ENCODE data around the gene HK1.

Gene HK1

GRCh38 chr10:69451209-69451783, 173.0 kb downstream of the HK1 start, which contains the start of gene TSPAN15:
Gene TSPAN15 (plus strand): TSS chr10:69451465. CDS start chr10:69451595, 130 bp downstream.
- peak within 1 kb of the TSS; percentile 87 for H3K4me3 ChIP-seq (ENCODE audit: low read depth, low read length)
- peak; percentile 94 for DNase-seq
- H3K27me3 ChIP-seq (ENCODE audit: insufficient read depth, low read depth, severe bottlenecking): no peaks in the 10 kb centered on the region
- no peaks in the 10 kb centered on the region for H3K36me3 ChIP-seq
- TF ChIP-seq CTCF (IDR thresholded peaks at IDR 0.05; ENCODE audit: low read depth, low read length): no peak
- peak within 1 kb of the TSS; percentile 53 for H3K27ac ChIP-seq
- H3K9me3 ChIP-seq (ENCODE audit: severe bottlenecking): no peaks in the 10 kb centered on the region
